GM18907 (cell line): Measurements from ENCODE around the gene ADAMTS13.

Experiments used
- ATAC-seq: cut with Tn5 transposase; IDR thresholded peaks from one replicate; pipeline ENCODE4 v1.9.1; 2021; ENCODE audit warnings: mild to moderate bottlenecking, moderate library complexity; ENCODE audit not compliant: unreplicated experiment

Gene ADAMTS13

GRCh38 chr9:133505901-133506652 is 83.9 kb downstream of the ADAMTS13 start:
- ATAC-seq: no peak

DNA sequence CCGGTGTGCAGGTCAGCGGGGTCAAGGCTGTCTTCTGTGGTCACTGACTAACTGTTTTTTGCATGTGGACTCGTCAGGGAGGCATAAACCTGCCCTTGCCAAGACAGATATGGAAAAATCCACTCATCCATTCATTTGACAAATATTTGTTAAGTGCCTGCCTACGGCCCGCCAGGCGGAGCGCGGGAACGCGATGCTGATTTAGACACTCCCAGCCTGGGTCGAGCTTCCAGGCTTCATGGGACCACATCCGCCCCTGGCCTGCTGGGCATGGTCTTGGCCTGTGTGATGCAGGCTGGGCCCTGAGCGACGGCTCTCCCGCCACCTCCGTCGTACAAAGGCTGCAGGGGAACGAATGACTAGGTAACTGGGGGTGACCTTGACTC is 84.5 kb downstream of the ADAMTS13 start:
- no peak for ATAC-seq

DNA sequence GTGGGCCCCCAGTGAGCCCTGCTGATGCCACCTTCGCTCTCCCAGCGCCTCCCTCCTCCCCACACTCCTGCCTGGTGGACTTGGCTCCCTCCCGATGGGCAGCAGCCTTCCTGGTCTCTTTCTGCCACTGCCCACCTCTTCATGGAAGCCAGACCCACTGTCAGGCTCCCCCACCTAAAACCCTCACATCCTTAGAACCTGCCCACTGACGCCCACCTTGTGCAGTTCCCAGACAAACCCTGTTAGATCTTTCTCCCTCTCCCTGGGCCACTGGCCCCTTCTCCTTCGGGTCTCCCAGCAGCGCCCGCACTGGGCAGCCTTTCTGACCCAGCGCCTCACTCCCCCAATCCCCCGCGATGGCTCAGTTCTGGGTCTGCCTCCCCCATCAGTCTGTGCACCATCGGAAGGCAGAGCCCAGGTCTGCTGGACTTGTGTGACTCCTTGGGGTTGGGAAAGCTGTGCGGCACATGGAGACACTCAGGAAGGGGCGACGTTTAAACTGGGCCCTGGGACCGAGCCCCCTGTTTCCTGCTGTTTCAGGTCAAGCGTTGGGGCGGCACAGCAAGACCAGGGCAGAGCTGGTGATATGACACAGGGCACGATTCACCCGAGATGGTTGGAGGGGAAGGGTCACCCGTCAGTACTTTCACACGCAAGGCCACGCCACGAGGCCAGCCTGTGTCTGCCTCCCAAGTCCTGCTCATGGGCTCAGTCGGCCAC is 85.2 kb downstream of the ADAMTS13 start:
- ATAC-seq: no peak

DNA sequence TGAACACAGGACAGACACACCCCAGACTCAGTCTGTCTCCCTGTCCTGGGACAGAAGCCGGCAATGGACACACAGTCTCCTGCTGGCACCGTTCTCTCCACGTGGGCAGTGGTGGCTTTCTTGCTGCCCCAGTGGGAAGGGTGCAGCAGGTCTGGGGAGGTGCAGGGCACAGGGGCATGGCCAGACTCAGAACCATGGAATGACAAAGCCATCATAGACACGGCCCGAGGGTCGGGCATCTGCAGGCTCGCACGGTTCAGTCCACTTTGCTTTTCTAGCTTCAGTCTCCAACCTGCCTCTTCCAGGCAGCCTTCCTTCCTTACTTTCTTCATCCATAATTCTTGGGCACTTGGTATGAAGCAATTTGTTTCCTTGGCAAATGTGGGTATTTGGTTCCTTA is 85.9 kb downstream of the ADAMTS13 start:
- ATAC-seq: no peak
